Anterior cingulate cortex (tissue), 58 donors: ENCODE measurements around the gene KCNJ6.
"Not testable (repeated sequence)": the region's sequence is repeated elsewhere in the genome, so short reads cannot be mapped to it uniquely, and the experiment has no call there.

ENCODE experiments used
- DNase-seq, 58 donors: peaks; one replicate each; lab custom pipeline; 2025; lab: John Stamatoyannopoulos, UW

KCNJ6 gene

GRCh38 chr21:37749132-37749531, 167.1 kb downstream of the KCNJ6 start:
- no peak for DNase-seq

- no peak for DNase-seq
Observed at GRCh38 chr21:37748351-37748750, 167.9 kb downstream of the KCNJ6 start.

GRCh38 chr21:37746849-37747248, 169.4 kb downstream of the KCNJ6 start:
- DNase-seq = no peak

GRCh38 chr21:37744551-37744950, 171.7 kb downstream of the KCNJ6 start:
- DNase-seq = no peak

- no peak for DNase-seq
Observed at GRCh38 chr21:37742532-37742931, 173.7 kb downstream of the KCNJ6 start.

GRCh38 chr21:37742115-37742514, 174.1 kb downstream of the KCNJ6 start:
- no peak for DNase-seq

GRCh38 chr21:37737996-37738395, 178.3 kb downstream of the KCNJ6 start:
- no peak for DNase-seq

GRCh38 chr21:37737507-37737906, 178.8 kb downstream of the KCNJ6 start:
- DNase-seq = no peak

- peak in 1 of 58 donors; percentile 58 for DNase-seq
Observed at GRCh38 chr21:37734846-37735245, 181.4 kb downstream of the KCNJ6 start.

- no peak for DNase-seq
Observed at GRCh38 chr21:37732927-37733326, 183.3 kb downstream of the KCNJ6 start.

- DNase-seq = no peak
Observed at GRCh38 chr21:37724201-37724600, 192.1 kb downstream of the KCNJ6 start.

- no peak for DNase-seq
Observed at GRCh38 chr21:37717534-37717933, 198.7 kb downstream of the KCNJ6 start.

GRCh38 chr21:37712569-37712934, 203.7 kb downstream of the KCNJ6 start:
- not testable (repeated sequence) for DNase-seq

GRCh38 chr21:37711836-37712568, 204.3 kb downstream of the KCNJ6 start:
- DNase-seq = peak in 48 of 58 donors; percentile 3 to 67 (median 23)

- DNase-seq = no peak
Observed at GRCh38 chr21:37711286-37711829, 204.9 kb downstream of the KCNJ6 start.

GRCh38 chr21:37710546-37711285, 205.5 kb downstream of the KCNJ6 start:
- peak in 6 of 58 donors; percentile 5 to 48 (median 11) for DNase-seq

GRCh38 chr21:37704751-37705150, 211.5 kb downstream of the KCNJ6 start:
- DNase-seq = no peak

GRCh38 chr21:37702241-37702640, 214.0 kb downstream of the KCNJ6 start:
- DNase-seq = no peak

GRCh38 chr21:37700641-37701202, 215.5 kb downstream of the KCNJ6 start:
- DNase-seq = peak in 9 of 58 donors; percentile 3 to 59 (median 10)

GRCh38 chr21:37699024-37699775, 217.1 kb downstream of the KCNJ6 start:
- DNase-seq = no peak

- DNase-seq = no peak
Observed at GRCh38 chr21:37696936-37697335, 219.3 kb downstream of the KCNJ6 start.
